ENCODE data around the gene NUBP2.

NUBP2 gene

GRCh38 chr16:1773703-1774447 lies 8.9 kb upstream of the NUBP2 start:
- DNase-seq (ENCODE audit: extremely low read depth, low read depth), result no peak
- no peak for TF ChIP-seq CTCF (IDR thresholded peaks at IDR 0.05; ENCODE audit: low read depth, low read length)

DNA sequence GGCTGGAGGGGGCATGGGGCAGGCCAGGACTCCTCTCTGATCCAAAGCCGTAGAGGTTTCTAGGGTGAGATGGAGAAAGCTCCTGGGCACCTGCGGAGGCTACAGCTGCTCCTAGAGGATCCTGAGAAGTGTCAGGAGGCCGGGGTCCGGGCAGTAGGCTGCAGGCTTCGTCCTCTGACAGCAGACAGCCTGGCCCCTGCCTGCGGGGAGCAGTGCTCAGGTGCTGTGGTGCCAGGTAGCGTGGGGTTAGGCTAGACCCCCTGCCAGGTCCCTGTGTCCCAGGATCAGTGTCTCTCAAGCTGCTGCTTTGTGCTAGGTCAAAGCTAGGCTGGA lies 8.3 kb upstream of the NUBP2 start:
- no peak for TF ChIP-seq CTCF (IDR thresholded peaks at IDR 0.05; ENCODE audit: low read depth, low read length)
- no peak for DNase-seq (ENCODE audit: extremely low read depth, low read depth)

DNA sequence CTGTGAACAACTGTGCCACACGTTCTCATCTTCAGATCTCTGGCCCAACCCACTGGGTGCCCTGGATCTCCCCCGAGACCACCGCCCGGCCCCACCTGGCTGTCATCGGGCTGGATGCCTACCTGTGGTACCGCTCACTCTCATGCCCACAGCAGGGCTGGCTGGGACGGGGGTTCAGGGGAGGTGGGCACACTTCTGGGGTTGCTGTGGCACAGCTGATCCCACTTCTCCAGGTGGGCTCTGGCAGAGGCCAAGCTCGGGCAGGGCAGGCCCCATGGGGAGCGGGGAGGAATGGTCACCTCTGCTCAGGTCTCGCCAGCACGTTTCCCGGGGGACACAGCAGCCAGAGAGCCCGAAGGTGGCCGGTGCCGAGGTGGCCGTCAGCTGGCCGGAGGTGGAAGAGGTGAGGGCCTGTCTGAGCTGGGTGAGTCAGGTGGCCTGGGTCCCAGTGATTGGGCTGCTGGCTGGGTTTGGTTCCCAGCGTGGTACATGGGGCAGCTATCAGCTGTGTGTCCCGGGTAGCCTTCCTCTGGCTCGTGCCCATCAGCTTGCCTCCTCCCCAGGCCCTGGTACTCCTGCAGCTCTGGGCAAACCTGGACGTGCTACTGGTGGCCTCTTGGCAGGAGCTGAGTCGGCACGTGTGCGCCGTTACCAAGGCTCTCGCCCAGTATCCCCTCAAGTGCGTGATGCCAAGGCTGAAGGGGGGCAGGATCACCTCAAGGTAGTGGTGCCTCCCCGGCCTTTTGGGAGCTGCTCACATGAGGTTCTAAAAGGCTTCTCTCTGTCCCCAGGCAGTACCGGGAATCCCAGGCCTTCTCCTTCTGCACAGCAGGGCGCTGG lies 7.5 kb upstream of the NUBP2 start:
- TF ChIP-seq CTCF (IDR thresholded peaks at IDR 0.05; ENCODE audit: low read depth, low read length), result no peak
- DNase-seq (ENCODE audit: extremely low read depth, low read depth), result no peak

- TF ChIP-seq CTCF (IDR thresholded peaks at IDR 0.05; ENCODE audit: low read depth, low read length), result no peak
- no peak for DNase-seq (ENCODE audit: extremely low read depth, low read depth)
Observed at GRCh38 chr16:1775846-1776671, 6.7 kb upstream of the NUBP2 start.

GRCh38 chr16:1776672-1776955 lies 6.1 kb upstream of the NUBP2 start:
- TF ChIP-seq CTCF (IDR thresholded peaks at IDR 0.05; ENCODE audit: low read depth, low read length), result no peak
- DNase-seq (ENCODE audit: extremely low read depth, low read depth), result no peak

GRCh38 chr16:1776991-1777374 lies 5.8 kb upstream of the NUBP2 start:
- no peak for DNase-seq (ENCODE audit: extremely low read depth, low read depth)
- TF ChIP-seq CTCF (IDR thresholded peaks at IDR 0.05; ENCODE audit: low read depth, low read length), result no peak

Data from AG09319 (cell line).